Measurements from ENCODE around the gene ACSL5. TPM values are rescaled to one million over a fixed set of nuclear protein-coding genes. Genes with fewer than 3 reads are reported as not detected.
"Not testable (repeated sequence)": the region's sequence is repeated elsewhere in the genome, so short reads cannot be mapped to it uniquely, and the experiment has no call there.

ACSL5 gene
- total RNA-seq, 1 donor from 2014 or later, result 34.4 TPM

DNA sequence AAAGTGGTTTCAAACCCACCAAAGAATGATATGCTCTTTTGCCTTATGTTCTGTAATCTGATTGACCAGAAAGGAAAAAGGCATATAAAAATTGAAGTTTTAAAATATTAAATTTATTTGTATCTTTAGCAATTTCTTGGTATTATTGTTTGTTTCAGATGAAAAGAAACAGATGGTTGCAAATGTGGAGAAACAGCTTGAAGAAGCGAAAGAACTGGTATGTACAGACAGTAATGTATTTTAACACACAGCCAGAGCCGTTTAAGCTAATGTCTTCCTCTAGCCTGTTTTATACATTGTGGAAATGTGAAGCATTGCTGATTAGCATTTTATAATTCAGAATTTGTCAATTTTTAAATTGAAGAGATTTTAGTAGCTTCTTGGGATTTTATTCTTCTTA, 86.5 kb downstream of the ACSL5 start:
- no peak for DNase-seq (ENCODE audit: low read depth in 2 of 2)

DNA sequence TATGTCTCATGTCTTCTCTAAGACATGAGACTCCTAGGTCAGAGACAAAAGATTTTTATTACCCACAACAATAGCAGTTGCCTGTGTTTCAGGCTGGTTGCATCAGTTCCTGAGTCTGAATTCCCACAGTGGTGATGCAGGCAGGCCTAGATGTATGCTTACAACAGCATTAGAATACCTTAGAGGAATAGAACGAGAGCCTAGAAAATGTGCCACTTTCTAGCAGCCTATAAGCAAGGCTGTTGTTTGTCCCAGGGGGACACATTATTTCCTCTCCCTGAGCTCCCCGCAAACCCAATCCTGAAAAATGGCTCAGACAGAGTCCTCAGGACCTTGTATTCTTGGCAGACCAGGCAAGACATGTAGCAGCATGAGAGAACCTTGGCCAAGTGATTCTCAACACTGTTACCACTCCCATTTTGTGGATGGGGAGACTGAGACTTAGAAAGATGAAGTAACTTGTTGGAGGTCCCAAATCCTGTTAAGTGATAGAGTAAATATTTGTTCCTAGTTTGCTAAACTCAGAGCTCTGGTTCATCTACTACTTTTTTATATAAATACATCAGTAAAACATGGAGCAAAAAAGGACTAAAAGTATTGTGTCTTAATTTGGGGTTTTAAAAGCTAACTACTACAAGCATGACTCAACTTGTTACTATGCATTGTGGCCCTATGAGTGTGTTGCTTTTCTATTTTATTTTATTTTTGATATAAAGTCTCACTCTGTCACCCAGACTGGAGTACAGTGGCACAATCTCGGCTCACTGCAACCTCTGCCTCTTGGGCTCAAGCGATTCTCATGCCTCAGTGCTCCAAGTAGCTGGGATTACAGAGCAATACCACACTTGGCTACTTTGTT, 87.3 kb downstream of the ACSL5 start:
- DNase-seq (ENCODE audit: low read depth in 2 of 2), result peak in 1 of 2 donors; percentile 37

DNA sequence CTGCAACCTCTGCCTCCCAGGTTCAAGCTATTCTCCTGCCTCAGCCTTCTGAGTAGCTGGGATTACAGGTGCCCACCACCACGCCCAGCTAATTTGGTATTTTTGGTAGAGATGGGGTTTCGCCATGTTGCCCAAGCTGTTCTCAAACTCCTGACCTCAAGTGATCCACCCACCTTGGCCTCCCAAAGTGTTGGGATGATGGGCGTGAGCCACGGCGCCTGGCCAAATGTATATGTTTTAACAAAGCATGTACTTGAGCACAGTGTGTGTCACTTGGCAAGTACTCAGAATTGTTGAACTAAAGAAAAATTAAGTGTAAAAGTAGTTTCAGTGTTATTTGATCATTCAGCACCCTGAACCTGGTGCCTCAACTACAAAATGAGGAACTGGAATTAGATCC, 90.2 kb downstream of the ACSL5 start:
- not testable (repeated sequence) for DNase-seq (ENCODE audit: low read depth in 2 of 2)

DNA sequence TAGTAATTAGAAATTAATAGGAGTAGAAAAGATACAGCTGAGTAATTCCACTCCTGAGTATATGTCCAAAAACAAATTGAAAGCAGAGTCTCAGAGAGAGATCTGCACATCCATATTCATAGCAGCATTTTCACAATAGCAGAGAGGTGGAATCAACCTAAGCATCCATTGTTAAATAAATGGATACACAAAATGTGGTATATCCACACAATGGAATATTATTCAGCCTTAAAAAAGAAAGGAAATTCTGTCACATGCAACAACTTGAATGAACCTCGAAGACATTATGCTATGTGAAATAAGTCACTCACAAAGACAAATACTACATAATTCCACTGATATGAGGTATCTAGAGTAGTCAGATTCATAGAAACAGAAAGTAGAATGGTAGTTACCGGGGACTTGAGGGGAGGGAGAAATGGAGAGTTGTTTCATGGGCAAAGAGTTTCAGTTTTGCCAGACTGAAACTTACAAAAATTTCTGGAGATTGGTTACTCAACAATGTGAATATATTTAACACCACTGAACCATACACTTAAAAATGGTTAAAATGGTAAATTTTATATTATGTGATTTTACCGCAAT, 91.5 kb downstream of the ACSL5 start:
- no peak for DNase-seq (ENCODE audit: low read depth in 2 of 2)

DNA sequence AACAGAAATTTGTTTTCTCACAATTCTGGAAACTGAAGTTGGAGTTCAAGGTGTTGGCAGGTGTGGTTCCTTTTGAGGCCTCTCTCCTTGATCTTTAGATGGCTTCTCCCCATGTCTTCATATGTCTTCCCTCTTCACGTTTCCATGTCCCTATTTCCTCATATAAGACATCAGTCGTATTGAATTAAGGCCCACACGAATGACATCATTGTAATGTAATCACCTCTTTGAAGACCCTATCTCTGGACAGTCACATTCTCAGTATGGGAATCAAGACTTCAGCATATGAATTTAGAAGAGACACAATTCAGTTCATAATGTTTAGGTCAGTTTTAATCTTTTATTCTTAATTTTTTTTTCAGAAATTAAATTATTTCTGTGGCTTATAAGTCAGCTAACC, 92.9 kb downstream of the ACSL5 start:
- DNase-seq (ENCODE audit: low read depth in 2 of 2), result no peak

DNA sequence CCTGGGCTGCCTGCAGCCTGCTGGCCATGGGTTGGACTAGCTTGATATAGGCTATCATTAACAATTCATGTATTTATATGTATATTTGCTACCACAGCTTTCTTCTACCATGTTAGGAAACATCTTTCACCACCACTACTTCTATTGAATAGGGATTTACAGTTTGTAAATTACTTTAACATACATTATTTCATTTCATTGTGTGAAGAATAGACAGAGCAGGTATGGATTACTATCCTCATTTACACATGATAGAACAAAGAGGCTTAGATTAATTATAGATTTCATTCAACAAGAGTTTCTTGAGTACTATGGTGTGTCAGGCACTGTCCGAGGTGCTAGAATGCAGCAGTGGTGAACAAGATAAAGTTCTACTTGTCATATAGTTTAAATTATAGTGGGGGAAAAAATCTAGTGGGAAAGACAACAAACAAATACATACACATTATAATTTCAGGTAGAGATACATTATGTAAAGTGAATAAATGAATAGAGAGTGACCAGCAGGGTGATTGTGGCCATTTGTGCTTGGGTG, 93.7 kb downstream of the ACSL5 start:
- DNase-seq (ENCODE audit: low read depth in 2 of 2), result peak in 1 of 2 donors; percentile 9

DNA sequence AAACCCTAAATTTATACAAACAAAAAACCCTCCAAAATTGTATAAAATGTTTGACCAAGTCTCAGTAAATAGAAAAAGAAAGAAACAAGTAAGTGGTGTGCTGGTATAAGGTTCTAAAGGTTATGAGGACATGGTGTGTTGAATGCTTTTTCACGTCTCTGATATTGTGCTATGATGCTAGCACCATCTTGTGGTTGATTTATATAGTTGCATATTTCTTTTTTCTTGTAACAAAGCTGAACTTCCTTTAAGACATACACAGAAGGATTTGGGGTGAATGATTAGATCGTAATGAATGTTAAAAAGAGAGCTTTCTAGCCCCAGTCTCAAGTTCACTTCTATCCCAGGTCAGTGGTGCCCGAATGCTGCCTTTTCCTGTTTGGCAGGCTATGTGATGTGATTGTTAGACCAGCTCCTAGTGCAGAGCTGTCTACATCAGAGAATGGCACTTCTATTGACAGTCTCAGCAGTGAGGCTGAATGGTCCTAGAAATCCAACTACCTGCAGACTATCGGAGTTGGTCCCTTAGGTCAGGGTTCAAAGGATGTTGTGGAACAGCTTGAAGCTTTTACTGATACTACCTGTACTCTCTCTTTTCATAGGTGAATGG, 98.1 kb downstream of the ACSL5 start:
- DNase-seq (ENCODE audit: low read depth in 2 of 2), result peak; percentile 55 to 65

DNA sequence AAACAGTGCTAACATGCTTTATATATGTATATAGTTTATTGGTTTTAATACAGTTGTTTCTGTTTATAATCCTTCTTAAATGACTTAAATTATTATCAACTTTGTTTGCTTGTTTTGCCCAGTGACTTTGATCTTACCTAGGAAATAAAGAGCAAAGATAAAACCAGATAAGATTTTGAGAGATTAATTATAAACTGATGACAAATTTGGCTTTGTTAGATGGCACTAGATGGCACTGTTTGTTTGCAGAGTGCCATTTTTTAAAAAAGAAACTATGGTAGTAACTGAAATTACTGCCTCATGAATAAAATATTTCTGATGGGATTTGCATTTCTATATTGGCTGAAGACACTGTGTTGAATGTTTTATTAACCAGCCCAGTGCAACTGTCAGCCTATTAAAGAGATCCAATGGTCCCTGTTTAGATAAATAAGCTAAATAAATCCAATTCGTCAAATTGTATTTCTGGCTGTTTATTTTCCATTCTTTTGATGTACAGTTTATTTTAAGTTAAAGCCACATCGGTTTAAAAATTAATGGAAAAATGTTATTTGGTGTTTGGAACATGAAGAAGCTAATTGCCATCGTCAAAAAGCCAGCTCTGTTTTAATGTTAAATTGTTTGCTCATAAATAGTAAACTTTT, 101.8 kb downstream of the ACSL5 start:
- peak; percentile 17 to 29 for DNase-seq (ENCODE audit: low read depth in 2 of 2)

Other genes with a start within 250 kb of the ACSL5 start
- gene GPAM, start 190.4 kb upstream of the ACSL5 start, total RNA-seq, result 6.5 and 6.6 TPM in 2 replicates
- gene TECTB, start 90.7 kb upstream of the ACSL5 start, total RNA-seq, result not detected in 2 replicates
- 20.5 and 22.7 TPM in 2 replicates for gene ZDHHC6, start 72.8 kb downstream of the ACSL5 start, total RNA-seq
- gene VTI1A, start 73.1 kb downstream of the ACSL5 start, total RNA-seq, result 13.6 and 16.8 TPM in 2 replicates